Lower leg skin (tissue), 3 donors: ENCODE results near the gene TIRAP.

ENCODE experiments used
- CTCF ChIP-seq, 3 donors: fragments of 450-650 bp; IDR thresholded peaks; one replicate each; pipeline ENCODE4 v1.5.1; 2016; ENCODE audit warnings: antibody characterized with exemption in 3 of 3, mild to moderate bottlenecking in 3 of 3, moderate library complexity in 2 of 3
- POLR2A ChIP-seq, 2 donors: fragments of 450-650 bp; IDR thresholded peaks; one replicate each; pipeline ENCODE4 v1.6.1; 2016 to 2017; ENCODE audit warnings: antibody characterized with exemption in 2 of 2, mild to moderate bottlenecking in 1 of 2, moderate library complexity in 1 of 2

GRCh38 chr11:126288237-126288636 is 5.3 kb downstream of the TIRAP start:
- TF ChIP-seq CTCF (IDR thresholded peaks at IDR 0.05) (no peak), POLR2A (IDR thresholded peaks at IDR 0.05) (no peak)
